OCI-LY7 (cell line): Measurements from ENCODE around the gene SLC2A5. TPM values are rescaled to one million over a fixed set of nuclear protein-coding genes. Genes with fewer than 3 reads are reported as not detected.

Experiments
- BruUV-seq: library from RNA; stranded (reverse); fragments of 400-500 nt; replicated peaks from 2 replicates; lab custom pipeline; 2021; lab: Mats Ljungman, UMichigan
- CTCF ChIA-PET: fragments of 300-600 bp; sonication (Branson Sonifier 250); formaldehyde crosslinking; loops from one replicate; lab custom pipeline; 2022; ENCODE audit warnings: antibody characterized with exemption; ENCODE audit not compliant: unreplicated experiment; lab: Charles Lee
- POLR2A ChIA-PET: fragments of 300-600 bp; sonication (Branson Sonifier 250); formaldehyde crosslinking; loops from one replicate; lab custom pipeline; 2022; ENCODE audit warnings: antibody characterized with exemption; lab: Charles Lee
- DNase-seq: peaks from one replicate; pipeline ENCODE4 v3.0.0-alpha.2; 2015; ENCODE audit warnings: low spot score
- H2AFZ ChIP-seq: fragments of 200-600 bp; sonication (generic), shearing (Covaris generic); 2 replicates; pipeline ENCODE4 v1.6.1; 2014; ENCODE audit warnings: mild to moderate bottlenecking, antibody characterized with exemption, low read length, moderate library complexity
- H3K27ac ChIP-seq: fragments of 200-600 bp; sonication (generic); 2 replicates; pipeline ENCODE4 v1.5.1; 2014; ENCODE audit warnings: mixed run types, low read depth, mild to moderate bottlenecking, moderate library complexity, low read length, inconsistent platforms; ENCODE audit not compliant: poor library complexity, severe bottlenecking
- H3K36me3 ChIP-seq: fragments of 200-600 bp; sonication (generic); 2 replicates; pipeline ENCODE4 v1.6.1; 2014; ENCODE audit warnings: mild to moderate bottlenecking, antibody characterized with exemption, low read length, moderate library complexity, mixed read lengths; ENCODE audit not compliant: insufficient read depth
- H3K4me1 ChIP-seq: fragments of 200-600 bp; sonication (generic); 2 replicates; pipeline ENCODE4 v1.5.1; 2014; ENCODE audit warnings: mild to moderate bottlenecking, low read length; ENCODE audit not compliant: insufficient read depth, poor library complexity, severe bottlenecking
- H3K4me2 ChIP-seq: fragments of 200-600 bp; sonication (generic); 2 replicates; pipeline ENCODE4 v1.6.1; 2014; ENCODE audit warnings: mild to moderate bottlenecking, low read length
- H3K4me3 ChIP-seq: fragments of 200-600 bp; sonication (generic); 2 replicates; pipeline ENCODE4 v1.5.1; 2014; ENCODE audit warnings: mild to moderate bottlenecking, low read depth, low read length; ENCODE audit not compliant: poor library complexity, severe bottlenecking
- H3K79me2 ChIP-seq: fragments of 200-600 bp; sonication (generic); 2 replicates; pipeline ENCODE4 v1.6.1; 2016; ENCODE audit warnings: low read depth, mild to moderate bottlenecking, low read length, moderate library complexity, mixed read lengths; ENCODE audit not compliant: insufficient read depth
- H3K9me2 ChIP-seq: fragments of 200-600 bp; sonication (generic); 2 replicates; pipeline ENCODE4 v1.6.1; 2016; ENCODE audit warnings: mild to moderate bottlenecking, low read length, mixed read lengths; ENCODE audit not compliant: insufficient read depth
- H3K9me3 ChIP-seq: fragments of 200-600 bp; sonication (generic); 2 replicates; pipeline ENCODE4 v1.6.1; 2014; ENCODE audit warnings: mild to moderate bottlenecking, mixed run types, low read length, mixed read lengths
- H4K20me1 ChIP-seq: fragments of 200-600 bp; sonication (generic); 2 replicates; pipeline ENCODE4 v1.6.1; 2014; ENCODE audit warnings: mild to moderate bottlenecking, antibody characterized with exemption, low read length, moderate library complexity, mixed read lengths; ENCODE audit not compliant: insufficient read depth
- CTCF ChIP-seq: fragments of 200-600 bp; sonication (generic); conservative IDR thresholded peaks from 2 replicates; pipeline ENCODE4 v1.5.1; 2014; ENCODE audit warnings: mild to moderate bottlenecking, antibody characterized with exemption, low read length, moderate library complexity, mixed read lengths
- EZH2phosphoT487 ChIP-seq: fragments of 200-600 bp; sonication (generic); IDR thresholded peaks from 2 replicates; pipeline ENCODE4 v1.6.1; 2018; ENCODE audit warnings: low read depth, borderline replicate concordance, mild to moderate bottlenecking, mixed run types, antibody characterized with exemption, low read length, moderate library complexity, mixed read lengths
- intact Hi-C: fragments of 100-400 bp; cut with micrococcal nuclease; formaldehyde crosslinking; loops from one replicate; pipeline ENCODE4 v1.10.0; 2022; ENCODE audit not compliant: unreplicated experiment
- total RNA-seq, 2 experiments: library from RNA; depleted of rRNA in 1 of 2; stranded (reverse); fragments of >200 nt in 1 of 2; shearing (Covaris generic) in 1 of 2; gene quantifications; 2 replicates each; pipeline ENCODE4 v1.2.3, GENCODE V29; 2014 to 2022

SLC2A5 gene
- total RNA-seq, 2 experiments from 2014 or later = 112 to 183 TPM

GRCh38 chr1:9028921-9029705 lies 40.3 kb downstream of the SLC2A5 start:
- CTCF ChIA-PET = no interaction called here
- Histone ChIP-seq H3K36me3 (no peaks in the 10 kb centered on the region), H3K27ac (no peak overlapping the region)

GRCh38 chr1:9027307-9027706 lies 42.1 kb downstream of the SLC2A5 start:
- BruUV-seq = no TSS peak
- no peak overlapping the region for H3K4me2 ChIP-seq
- CTCF ChIA-PET = no interaction called here

More at GRCh38 chr1:9028921-9029705, 40.3 kb downstream of the SLC2A5 start:
- POLR2A ChIA-PET = no interaction called here
- Histone ChIP-seq H3K9me2 (no peaks in the 10 kb centered on the region), H3K4me2 (no peak overlapping the region), H3K4me1 (peaks cover 20% of the 10 kb centered on the region), H4K20me1 (no peaks in the 10 kb centered on the region), H3K4me3 (no peak overlapping the region), H2AFZ (no peak overlapping the region), H3K9me3 (peaks cover 19% of the 10 kb centered on the region), H3K79me2 (no peaks in the 10 kb centered on the region)
- no TSS peak for BruUV-seq
- no peak for DNase-seq
- TF ChIP-seq CTCF (no peak), EZH2phosphoT487 (no peak)
- intact Hi-C loops = no loop called here

More at GRCh38 chr1:9027307-9027706, 42.1 kb downstream of the SLC2A5 start:
- Histone ChIP-seq H3K79me2 (no peaks in the 10 kb centered on the region), H3K4me1 (peaks cover 7% of the 10 kb centered on the region), H2AFZ (no peak overlapping the region), H3K9me2 (no peaks in the 10 kb centered on the region), H3K27ac (no peak overlapping the region), H3K9me3 (peaks cover 19% of the 10 kb centered on the region), H4K20me1 (no peaks in the 10 kb centered on the region), H3K36me3 (no peaks in the 10 kb centered on the region), H3K4me3 (no peak overlapping the region)
- no peak for TF ChIP-seq CTCF
- POLR2A ChIA-PET = interaction anchor here (0.7 kb wide), 2 partner anchors 28 to 572 kb away, joined by 3 to 6 read pairs; no protein-coding TSS in a partner anchor
- intact Hi-C loops = no loop called here
- DNase-seq = no peak
